GM12878 (cell line): ENCODE data around the gene OCLN. TPM values are rescaled to one million over a fixed set of nuclear protein-coding genes. Genes with fewer than 3 reads are reported as not detected.

Experiments
- ATAC-seq: fragments of 200-7000 bp; cut with Tn5 transposase; 3 replicates; pipeline ENCODE4 v1.9.1; 2020; ENCODE audit warnings: mild to moderate bottlenecking, moderate library complexity
- BruUV-seq: library from RNA; stranded (reverse); fragments of 400-500 nt; replicated peaks from 2 replicates; lab custom pipeline; 2021; lab: Mats Ljungman, UMichigan
- CTCF ChIA-PET: fragments of 300-600 bp; sonication (Branson Sonifier 250); formaldehyde crosslinking; extraction: SDS; loops from one replicate; lab custom pipeline; 2021; ENCODE audit warnings: inconsistent platforms; lab: Yijun Ruan, JAX
- POLR2A ChIA-PET: fragments of 350-600 bp; formaldehyde crosslinking; extraction: SDS; loops from one replicate; lab custom pipeline; 2021; ENCODE audit warnings: inconsistent platforms; lab: Charles Lee
- RAD21 ChIA-PET: fragments of 300-600 bp; sonication (Branson Sonifier 250); formaldehyde crosslinking; loops from one replicate; lab custom pipeline; 2023; ENCODE audit warnings: antibody characterized with exemption; ENCODE audit not compliant: unreplicated experiment; lab: Charles Lee
- SMC1A ChIA-PET: fragments of 300-600 bp; sonication (Branson Sonifier 250); formaldehyde crosslinking; loops from one replicate; lab custom pipeline; 2023; ENCODE audit not compliant: unreplicated experiment, uncharacterized antibody; lab: Charles Lee
- DNase-seq: peaks from one replicate; pipeline ENCODE4 v3.0.0-alpha.2; 2011; ENCODE audit warnings: low read depth, low spot score
- FAIRE-seq: peaks from 3 replicates; lab custom pipeline; 2011; peaks lifted over from hg19 to GRCh38; lab: Jason Lieb, UNC
- H2AFZ ChIP-seq: 2 replicates; pipeline ENCODE4 v1.6.0; 2011; ENCODE audit warnings: low read depth, low read length, control low read depth; ENCODE audit not compliant: control insufficient read depth
- H3K27ac ChIP-seq: 2 replicates; pipeline ENCODE4 v1.5.1; 2011; ENCODE audit warnings: control low read depth; ENCODE audit not compliant: control insufficient read depth, insufficient read depth
- H3K27me3 ChIP-seq, 2 experiments: replicated peaks in 1 of 2; 2 replicates each; pipeline versions ENCODE4 v1.6.0 to v1.6.1; 2011; ENCODE audit warnings: low read length in 1 of 2; ENCODE audit not compliant: control insufficient read depth in 2 of 2, insufficient read depth in 2 of 2
- H3K36me3 ChIP-seq, 2 experiments: 2 replicates each; pipeline ENCODE4 v1.5.1; 2011; ENCODE audit warnings: low read length in 1 of 2; ENCODE audit not compliant: control insufficient read depth in 2 of 2, insufficient read depth in 2 of 2
- H3K4me1 ChIP-seq: 2 replicates; pipeline ENCODE4 v1.6.1; 2011; ENCODE audit warnings: mild to moderate bottlenecking, low read length, moderate library complexity, mixed read lengths; ENCODE audit not compliant: control insufficient read depth, insufficient read depth
- H3K4me2 ChIP-seq: 2 replicates; pipeline ENCODE4 v1.6.0; 2011; ENCODE audit warnings: control low read depth; ENCODE audit not compliant: control insufficient read depth, insufficient read depth
- H3K4me3 ChIP-seq: fragments of 200-600 bp; sonication (generic); 2 replicates; pipeline ENCODE4 v1.5.1; 2016
- H3K79me2 ChIP-seq: 2 replicates; pipeline ENCODE4 v1.6.0; 2011; ENCODE audit warnings: low read length; ENCODE audit not compliant: control insufficient read depth, insufficient read depth
- H3K9ac ChIP-seq: 2 replicates; pipeline ENCODE4 v1.8.0; 2011; ENCODE audit warnings: low read length, control low read depth, mixed read lengths; ENCODE audit not compliant: control insufficient read depth, insufficient read depth
- H3K9me3 ChIP-seq: replicated peaks from 3 replicates; pipeline ENCODE4 v1.5.1; 2011; ENCODE audit warnings: mild to moderate bottlenecking, low read length; ENCODE audit not compliant: control insufficient read depth, insufficient read depth
- H4K20me1 ChIP-seq: 2 replicates; pipeline ENCODE4 v1.6.0; 2011; ENCODE audit not compliant: control insufficient read depth, insufficient read depth
- BMI1 ChIP-seq: fragments of 450-650 bp; IDR thresholded peaks from 2 replicates; pipeline ENCODE4 v1.6.1; 2016; ENCODE audit warnings: mild to moderate bottlenecking, moderate library complexity, borderline replicate concordance
- CBX3 ChIP-seq: fragments of 200-600 bp; sonication (generic); IDR thresholded peaks from 2 replicates; pipeline ENCODE4 v1.6.1; 2016; ENCODE audit warnings: low read depth, borderline replicate concordance
- NR2F1 ChIP-seq: fragments of 450-650 bp; conservative IDR thresholded peaks from 2 replicates; pipeline ENCODE4 v1.6.1; 2017; ENCODE audit warnings: mild to moderate bottlenecking
- PML ChIP-seq: IDR thresholded peaks from 2 replicates; pipeline ENCODE4 v1.6.1; 2012; ENCODE audit warnings: low read length, inconsistent platforms
- RCOR1 ChIP-seq: conservative IDR thresholded peaks from 2 replicates; pipeline ENCODE4 v1.6.1; 2012; ENCODE audit warnings: low read depth, low read length, improper control_type of control experiment
- WRNIP1 ChIP-seq: IDR thresholded peaks from 2 replicates; pipeline ENCODE4 v1.6.1; 2011; ENCODE audit warnings: low read depth, low read length, improper control_type of control experiment, borderline replicate concordance
- WGBS: methylation state at CpG from one replicate; pipeline ENCODE4 v1.1.6; 2016; ENCODE audit warnings: low lambda C conversion rate; ENCODE audit not compliant: insufficient replicate concordance, insufficient coverage; ENCODE audit errors: missing lambda C conversion rate; 5-methylcytosine and 5-hydroxymethylcytosine counted together
- in situ Hi-C: fragments of 300-500 bp; cut with MboI; formaldehyde crosslinking; loops from 9 replicates; pipeline ENCODE4 v1.14.3; 2018; ENCODE audit warnings: mixed read lengths
- intact Hi-C: fragments of 100-400 bp; cut with micrococcal nuclease; formaldehyde crosslinking; loops from one replicate; pipeline ENCODE4 v1.14.2; 2022; ENCODE audit not compliant: unreplicated experiment
- polyA plus RNA-seq, 11 experiments: library from polyadenylated mRNA; depleted of rRNA in 4 of 11; unstranded in 6 of 11; stranded (reverse) in 5 of 11; fragments of >200 nt; fragmentation: Nextera tagmentation in 4 of 11; fragmentation: Illumina TruSeq in 1 of 11; extraction: Ambion mirVana in 4 of 11; extraction: Trizol in 1 of 11; gene quantifications; 1 replicate in 1 of 11; 2 replicates in 10 of 11; pipeline versions ENCODE4 v1.2.1 to v1.2.3, GENCODE V29; 2011 to 2016; ENCODE audit warnings: inconsistent platforms in 2 of 11, missing spikeins in 2 of 11, low read depth in 1 of 11
- total RNA-seq, 4 experiments: library from RNA; depleted of rRNA in 3 of 4; stranded (reverse); fragments of >200 nt in 3 of 4; fragmentation: Illumina TruSeq in 1 of 4; extraction: Trizol in 1 of 4; gene quantifications; 2 replicates each; pipeline versions ENCODE4 v1.2.1 to v1.2.3, GENCODE V29; 2013 to 2021

The OCLN gene
- total and polyA plus RNA-seq, 10 of the 15 experiments (the other 5 are each of a cell fraction or from before 2014, with no cell fraction given), result 2.0 to 26.5 (median 17.0) TPM

DNA sequence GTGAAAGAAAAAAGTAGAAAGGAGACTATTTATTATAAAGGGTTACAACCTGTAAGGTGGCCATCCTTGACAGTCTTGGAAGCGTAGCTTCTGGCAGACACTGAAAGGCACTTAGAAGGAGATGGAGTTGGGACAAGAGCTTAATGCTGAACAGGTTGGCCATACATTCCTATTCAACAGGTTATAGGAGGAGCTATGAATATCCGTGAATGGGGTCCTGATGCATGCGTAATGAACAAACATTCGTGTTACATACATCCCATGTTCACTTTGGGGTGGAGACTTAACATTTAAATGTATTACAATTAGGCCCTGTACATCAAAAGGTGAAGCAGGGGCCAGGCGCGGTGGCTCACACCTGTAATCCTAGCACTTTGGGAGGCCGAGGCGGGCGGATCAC lies 34.1 kb downstream of the OCLN start:
- no peaks in the 10 kb centered on the region for H3K36me3 ChIP-seq
- WGBS, result 88% methylated on average over 9 of the region's 9 CpGs
- no peaks in the 10 kb centered on the region for H3K9me3 ChIP-seq
- CTCF ChIA-PET, result interaction anchor here (0.9 kb wide), 1 partner anchor 28 kb away, joined by 3 read pairs; no protein-coding TSS in a partner anchor
- BruUV-seq, result no TSS peak
- no peak overlapping the region for H3K4me2 ChIP-seq
- H3K4me1 ChIP-seq, result no peaks in the 10 kb centered on the region
- no peak overlapping the region for H3K9ac ChIP-seq
- H3K4me3 ChIP-seq, result no peak overlapping the region
- H4K20me1 ChIP-seq, result no peaks in the 10 kb centered on the region
- TF ChIP-seq RCOR1 (no peak), BMI1 (no peak)
- no peak overlapping the region for H2AFZ ChIP-seq
- in situ Hi-C loops, result no loop called here
- POLR2A ChIA-PET, result no interaction called here
- no peaks in the 10 kb centered on the region for H3K79me2 ChIP-seq
- intact Hi-C loops, result no loop called here
- RAD21 ChIA-PET, result no interaction called here
- no peak for DNase-seq
- no peak for ATAC-seq
- no peaks in the 10 kb centered on the region for H3K27me3 ChIP-seq
- H3K27ac ChIP-seq, result no peak overlapping the region
- no peak for FAIRE-seq
- SMC1A ChIA-PET, result interaction anchor here (0.5 kb wide), 1 partner anchor 59 kb away, joined by 3 read pairs; no protein-coding TSS in a partner anchor

DNA sequence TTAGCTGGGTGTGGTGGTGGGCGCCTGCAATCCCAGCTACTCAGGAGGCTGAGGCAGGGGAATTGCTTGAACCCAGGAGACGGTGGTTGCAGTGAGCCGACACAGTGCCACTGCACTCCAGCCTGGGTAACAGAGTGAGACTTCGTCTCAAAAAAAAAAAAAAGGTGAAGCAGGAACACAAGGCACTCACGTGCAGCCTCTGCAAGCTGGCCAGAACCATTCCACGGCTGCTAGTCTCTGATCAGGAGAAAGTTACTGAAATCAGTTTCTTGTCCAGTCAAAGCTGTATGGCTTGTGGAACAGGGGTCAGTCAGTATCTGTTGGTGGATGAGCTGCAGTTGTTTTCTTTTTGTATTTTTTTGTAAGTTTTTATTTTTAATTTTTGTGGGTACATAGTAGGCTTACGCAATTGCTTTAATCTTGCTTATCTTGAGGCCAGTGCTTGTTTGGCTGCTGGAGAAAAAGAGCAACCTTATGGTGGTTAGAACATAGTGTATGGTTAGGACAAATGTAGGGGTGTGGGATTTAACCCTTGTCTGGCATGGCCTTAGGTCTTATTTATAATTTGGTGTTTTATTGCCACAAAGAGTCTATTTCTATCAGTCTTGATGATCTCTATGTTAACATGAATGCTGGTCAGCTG lies 34.7 kb downstream of the OCLN start:
- ChIA-PET SMC1A (interaction anchor here (0.5 kb wide), 1 partner anchor 60 kb away, joined by 3 read pairs; no protein-coding TSS in a partner anchor), POLR2A (no interaction called here), CTCF (interaction anchor here (0.9 kb wide), 1 partner anchor 28 kb away, joined by 3 read pairs; no protein-coding TSS in a partner anchor), RAD21 (no interaction called here)
- Histone ChIP-seq H3K9me3 (no peaks in the 10 kb centered on the region), H3K4me3 (no peak overlapping the region), H3K27ac (no peak overlapping the region), H3K79me2 (no peaks in the 10 kb centered on the region), H3K9ac (no peak overlapping the region), H3K4me2 (no peak overlapping the region), H3K4me1 (no peaks in the 10 kb centered on the region), H3K36me3 (no peaks in the 10 kb centered on the region), H3K27me3 (no peaks in the 10 kb centered on the region), H4K20me1 (no peaks in the 10 kb centered on the region), H2AFZ (no peak overlapping the region)
- no peak for FAIRE-seq
- 78% methylated on average over 7 of the region's 7 CpGs for WGBS
- ATAC-seq, result no peak
- no TSS peak for BruUV-seq
- DNase-seq, result no peak
- TF ChIP-seq PML, result no peak
- TF ChIP-seq WRNIP1, result no peak
- no peak for TF ChIP-seq NR2F1
- no peak for TF ChIP-seq CBX3
- in situ Hi-C loops (no loop called here), intact Hi-C loops (no loop called here)
